Stimulated activated naive CD8-positive, alpha-beta T cell treated with anti-CD3 and anti-CD28 coated beads, Interleukin-15, Interleukin-2, amounts not matched to agents 100 ng/mL and 50 ng/mL, for 24 hours (primary cell): Measurements from ENCODE around the gene DOK3.

Source experiments
- H3K27ac Mint-ChIP-seq: one replicate; pipeline ENCODE4 v1.8.0; 2021; ENCODE audit warnings: mild to moderate bottlenecking, mixed read lengths
- H3K27me3 Mint-ChIP-seq: one replicate; pipeline ENCODE4 v1.8.0; 2021; ENCODE audit warnings: mixed read lengths
- H3K36me3 Mint-ChIP-seq: one replicate; pipeline ENCODE4 v1.8.0; 2021; ENCODE audit warnings: low read depth, mixed read lengths
- H3K4me1 Mint-ChIP-seq: one replicate; pipeline ENCODE4 v1.8.0; 2021; ENCODE audit warnings: low read depth, mixed read lengths
- H3K4me3 Mint-ChIP-seq: one replicate; pipeline ENCODE4 v1.8.0; 2021; ENCODE audit warnings: mild to moderate bottlenecking, mixed read lengths
- H3K9me3 Mint-ChIP-seq: one replicate; pipeline ENCODE4 v1.8.0; 2021; ENCODE audit warnings: mixed read lengths

DOK3 gene

DNA sequence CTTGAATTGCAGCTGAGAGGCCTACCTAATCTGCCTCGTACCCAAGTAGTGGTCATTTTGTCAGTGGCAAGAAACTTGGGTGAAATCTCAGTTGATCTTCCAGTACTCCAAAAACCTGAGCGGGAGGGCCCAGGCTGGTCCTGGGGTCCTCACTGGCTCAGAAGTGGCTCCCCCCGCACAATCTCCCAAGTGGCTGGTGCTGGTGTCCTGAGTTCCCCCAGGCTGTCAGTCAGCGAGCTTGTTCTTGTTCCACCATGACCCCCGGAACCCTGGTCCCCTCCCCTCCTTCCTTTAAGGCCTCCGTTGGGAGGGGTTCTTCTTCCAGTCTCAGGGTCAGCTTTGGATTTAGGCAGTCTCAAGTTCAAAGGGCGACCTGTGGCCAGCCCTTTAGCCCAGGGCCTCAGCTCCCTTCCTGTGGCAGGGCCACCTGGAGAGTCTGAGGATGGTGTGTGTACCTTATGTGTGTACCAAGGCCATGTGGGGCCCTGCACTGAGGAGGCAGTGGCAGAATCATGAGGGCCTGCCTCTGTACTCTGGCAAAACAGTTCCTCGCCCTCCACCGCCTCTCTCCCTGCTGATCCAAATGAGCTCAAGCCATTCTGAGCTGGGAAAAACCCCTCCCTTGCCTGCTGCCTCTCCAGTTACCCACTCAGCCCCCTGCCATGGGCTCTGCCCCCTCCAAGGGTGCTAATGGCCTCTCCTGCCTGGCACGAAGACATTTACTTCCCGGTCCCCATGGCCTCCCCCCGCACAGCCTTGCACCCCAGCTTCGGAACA, 31.7 kb downstream of the DOK3 start:
- no peak overlapping the region for H3K4me3 Mint-ChIP-seq
- no peaks in the 10 kb centered on the region for H3K27me3 Mint-ChIP-seq
- H3K27ac Mint-ChIP-seq, result peak overlapping the region; percentile 98
- no peaks in the 10 kb centered on the region for H3K36me3 Mint-ChIP-seq
- no peaks in the 10 kb centered on the region for H3K9me3 Mint-ChIP-seq
- H3K4me1 Mint-ChIP-seq, result peaks cover 59% of the 10 kb centered on the region

DNA sequence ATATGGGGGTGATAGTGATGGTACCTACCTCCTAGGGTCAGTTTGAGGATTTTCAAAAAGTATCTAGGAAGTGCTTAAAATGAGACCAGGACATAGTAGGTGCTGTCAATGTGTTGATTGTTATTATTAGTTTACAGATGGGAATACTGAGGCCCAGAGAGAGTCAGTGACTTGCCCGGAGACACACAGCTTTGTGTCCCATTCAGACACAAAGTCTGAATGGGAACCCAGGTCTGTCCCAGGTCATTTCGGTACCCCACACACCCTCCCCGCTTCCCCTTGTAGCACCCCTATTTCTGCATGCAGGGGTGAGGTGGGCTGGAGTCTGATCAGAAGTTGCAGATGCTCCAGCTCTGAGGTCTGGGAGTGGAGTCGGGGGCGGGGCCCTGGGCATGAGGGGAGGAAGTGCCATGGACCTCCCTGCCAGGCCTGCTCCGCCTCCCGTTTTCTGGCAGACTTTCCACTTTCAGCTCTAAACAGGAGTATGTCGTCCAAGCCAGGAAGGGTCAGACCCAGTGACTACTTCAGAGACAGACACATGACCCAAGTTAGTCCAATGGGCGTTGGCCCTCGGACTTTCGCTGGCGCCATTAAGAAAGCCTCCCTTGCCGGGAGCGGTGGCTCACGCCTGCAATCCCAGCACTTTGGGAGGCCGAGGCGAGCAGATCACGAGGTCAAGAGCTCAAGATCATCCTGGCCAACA, 32.9 kb downstream of the DOK3 start:
- H3K4me3 Mint-ChIP-seq, result peak overlapping the region; percentile 30
- H3K27ac Mint-ChIP-seq, result peak overlapping the region; percentile 78
- H3K9me3 Mint-ChIP-seq, result no peaks in the 10 kb centered on the region
- no peaks in the 10 kb centered on the region for H3K27me3 Mint-ChIP-seq
- no peaks in the 10 kb centered on the region for H3K36me3 Mint-ChIP-seq
- peaks cover 63% of the 10 kb centered on the region for H3K4me1 Mint-ChIP-seq

DNA sequence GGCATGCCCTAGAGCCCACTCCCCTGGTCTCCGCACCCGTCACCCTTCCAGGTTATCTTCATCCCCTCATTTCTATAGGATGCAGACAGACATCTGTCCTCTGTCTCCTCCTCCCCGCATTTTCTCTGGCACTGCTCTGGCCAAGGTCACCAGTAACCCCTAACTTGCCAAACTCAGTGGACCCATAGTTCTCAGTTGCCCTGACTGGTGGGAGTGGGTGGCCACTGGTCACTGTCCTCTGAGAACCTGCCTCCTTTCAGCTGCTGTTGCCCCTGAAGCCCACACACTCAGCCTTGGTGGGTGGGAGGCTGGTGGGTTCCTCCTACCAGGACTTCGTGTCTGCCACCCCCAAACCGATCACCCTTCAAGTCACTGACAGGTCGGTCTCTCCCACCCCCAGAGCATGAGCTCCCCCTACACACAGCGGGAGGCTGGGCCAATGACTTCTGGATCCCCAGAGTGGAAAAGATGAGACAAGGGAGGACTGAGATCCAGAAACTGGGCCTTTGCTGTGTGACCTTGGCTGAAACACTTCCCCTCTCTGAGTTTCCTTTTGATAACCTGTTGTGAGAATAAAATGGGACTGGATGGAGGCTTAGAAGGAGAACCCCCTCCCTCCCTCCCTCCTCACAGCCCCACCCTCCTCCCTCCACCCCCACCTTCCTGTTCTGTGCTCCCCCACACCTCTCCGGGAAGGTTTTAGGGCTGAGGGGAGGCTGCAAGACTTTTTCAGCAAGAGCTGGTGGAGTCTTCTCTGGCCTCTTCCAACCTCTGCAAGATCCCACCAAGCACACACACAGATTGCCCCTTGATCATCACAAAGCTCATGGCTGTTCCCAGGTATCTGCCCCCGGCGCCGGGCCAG, 33.8 kb downstream of the DOK3 start:
- peak overlapping the region; percentile 30 for H3K4me3 Mint-ChIP-seq
- peaks cover 72% of the 10 kb centered on the region for H3K4me1 Mint-ChIP-seq
- H3K27me3 Mint-ChIP-seq, result no peaks in the 10 kb centered on the region
- peak overlapping the region; percentile 78 for H3K27ac Mint-ChIP-seq
- no peaks in the 10 kb centered on the region for H3K36me3 Mint-ChIP-seq
- no peaks in the 10 kb centered on the region for H3K9me3 Mint-ChIP-seq

DNA sequence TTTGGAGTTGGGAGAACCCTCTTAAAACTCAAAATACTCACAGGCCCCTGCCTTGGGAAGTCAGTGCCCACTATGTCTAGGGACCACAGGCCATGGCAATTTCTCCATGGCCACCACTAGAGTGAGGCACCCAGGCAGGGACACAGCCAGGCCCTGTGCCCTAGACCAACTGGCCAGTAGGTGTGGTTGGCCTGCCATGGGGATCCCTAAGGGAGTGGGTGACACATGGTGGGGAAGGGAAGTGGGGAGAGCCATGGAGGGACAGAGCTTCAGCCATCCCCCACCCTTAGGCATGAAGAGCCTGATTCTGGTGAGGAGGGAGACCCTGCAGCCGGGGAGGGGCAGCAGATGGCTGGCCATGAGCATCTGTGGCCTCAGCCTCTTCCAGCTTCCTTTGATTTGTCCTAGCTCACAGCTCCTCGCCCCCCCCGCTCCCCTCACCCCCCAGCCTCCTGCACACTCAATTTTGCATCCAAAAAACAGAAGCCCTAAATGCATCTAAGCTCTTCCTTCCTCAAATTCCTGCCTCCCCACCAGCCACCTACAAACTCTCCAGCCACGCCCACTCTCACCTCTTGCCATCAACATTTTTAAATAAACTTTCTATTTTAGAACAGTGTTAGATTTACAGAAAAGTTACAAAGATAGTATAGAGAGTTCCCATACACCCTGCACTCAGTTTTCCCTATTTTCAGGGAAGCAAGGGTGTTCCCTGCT, 34.6 kb downstream of the DOK3 start:
- Mint-ChIP-seq H3K27ac (peak overlapping the region; percentile 80), H3K27me3 (no peaks in the 10 kb centered on the region), H3K4me1 (peaks cover 76% of the 10 kb centered on the region), H3K36me3 (no peaks in the 10 kb centered on the region), H3K9me3 (no peaks in the 10 kb centered on the region), H3K4me3 (peak overlapping the region; percentile 75)

DNA sequence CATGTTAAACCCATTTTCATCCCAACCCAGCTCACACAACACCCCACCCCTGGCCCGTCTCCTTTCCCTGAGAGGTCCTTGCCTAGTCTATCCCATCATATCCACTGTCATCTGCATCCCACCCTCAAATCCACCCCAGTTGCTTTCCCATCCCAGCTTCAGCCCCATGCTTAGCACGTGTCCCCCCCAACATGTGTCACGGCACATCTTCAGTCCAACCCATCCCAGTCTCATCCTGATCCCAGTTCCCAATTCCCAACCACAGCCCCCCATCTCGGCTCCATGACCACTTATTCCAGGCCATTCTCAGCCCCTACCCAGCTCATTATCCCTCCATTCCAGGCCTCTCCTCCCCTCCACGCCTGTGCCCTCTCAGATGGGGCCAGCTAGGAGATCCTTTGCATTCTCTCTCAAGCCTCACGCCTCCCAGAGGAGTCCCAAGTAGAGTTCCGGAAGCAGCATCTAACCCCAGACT, 35.6 kb downstream of the DOK3 start:
- H3K4me1 Mint-ChIP-seq, result peaks cover 66% of the 10 kb centered on the region
- no peaks in the 10 kb centered on the region for H3K9me3 Mint-ChIP-seq
- peak overlapping the region; percentile 75 for H3K4me3 Mint-ChIP-seq
- peak overlapping the region; percentile 80 for H3K27ac Mint-ChIP-seq
- H3K36me3 Mint-ChIP-seq, result no peaks in the 10 kb centered on the region
- H3K27me3 Mint-ChIP-seq, result no peaks in the 10 kb centered on the region

DNA sequence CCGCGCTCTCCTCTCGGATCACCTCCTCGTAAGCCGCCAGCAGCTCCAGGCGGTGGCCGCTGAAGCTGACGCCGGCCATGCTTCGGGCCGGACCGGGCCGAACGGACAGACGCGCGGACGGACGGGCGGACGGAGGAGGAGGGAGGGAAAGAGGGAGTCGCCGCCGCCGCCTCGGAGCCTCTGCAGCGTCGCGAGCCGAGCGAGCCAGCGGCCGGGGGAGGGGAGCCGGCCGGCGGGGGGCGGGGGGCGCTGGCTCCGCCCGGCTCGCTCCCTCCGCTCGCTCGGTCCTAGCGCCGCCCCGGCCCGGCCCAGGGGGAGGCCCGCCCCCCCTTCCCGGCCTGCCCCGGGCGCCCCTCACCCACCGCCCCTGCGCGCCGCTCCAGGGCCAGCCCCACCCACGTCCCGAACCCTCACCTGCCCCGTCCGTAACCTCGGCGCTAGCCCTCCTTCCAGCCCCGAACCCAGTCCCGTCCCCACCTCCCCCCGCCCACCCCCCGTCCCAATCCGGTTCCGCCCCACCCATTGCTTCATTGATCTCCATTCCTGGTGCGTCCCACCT, 36.1 kb downstream of the DOK3 start, which contains the start of gene DBN1:
Gene DBN1, minus strand, starts transcription at position 192 of the 559 bp plus-strand sequence. Its CDS starts 113 bp downstream, at position 79.
- Mint-ChIP-seq H3K4me3 (peak within 1 kb of the TSS; percentile 83), H3K9me3 (no peaks in the 10 kb centered on the region), H3K36me3 (peaks cover under 1% of the 10 kb centered on the region), H3K4me1 (peaks cover 61% of the 10 kb centered on the region), H3K27ac (peak within 1 kb of the TSS; percentile 80), H3K27me3 (no peaks in the 10 kb centered on the region)

DNA sequence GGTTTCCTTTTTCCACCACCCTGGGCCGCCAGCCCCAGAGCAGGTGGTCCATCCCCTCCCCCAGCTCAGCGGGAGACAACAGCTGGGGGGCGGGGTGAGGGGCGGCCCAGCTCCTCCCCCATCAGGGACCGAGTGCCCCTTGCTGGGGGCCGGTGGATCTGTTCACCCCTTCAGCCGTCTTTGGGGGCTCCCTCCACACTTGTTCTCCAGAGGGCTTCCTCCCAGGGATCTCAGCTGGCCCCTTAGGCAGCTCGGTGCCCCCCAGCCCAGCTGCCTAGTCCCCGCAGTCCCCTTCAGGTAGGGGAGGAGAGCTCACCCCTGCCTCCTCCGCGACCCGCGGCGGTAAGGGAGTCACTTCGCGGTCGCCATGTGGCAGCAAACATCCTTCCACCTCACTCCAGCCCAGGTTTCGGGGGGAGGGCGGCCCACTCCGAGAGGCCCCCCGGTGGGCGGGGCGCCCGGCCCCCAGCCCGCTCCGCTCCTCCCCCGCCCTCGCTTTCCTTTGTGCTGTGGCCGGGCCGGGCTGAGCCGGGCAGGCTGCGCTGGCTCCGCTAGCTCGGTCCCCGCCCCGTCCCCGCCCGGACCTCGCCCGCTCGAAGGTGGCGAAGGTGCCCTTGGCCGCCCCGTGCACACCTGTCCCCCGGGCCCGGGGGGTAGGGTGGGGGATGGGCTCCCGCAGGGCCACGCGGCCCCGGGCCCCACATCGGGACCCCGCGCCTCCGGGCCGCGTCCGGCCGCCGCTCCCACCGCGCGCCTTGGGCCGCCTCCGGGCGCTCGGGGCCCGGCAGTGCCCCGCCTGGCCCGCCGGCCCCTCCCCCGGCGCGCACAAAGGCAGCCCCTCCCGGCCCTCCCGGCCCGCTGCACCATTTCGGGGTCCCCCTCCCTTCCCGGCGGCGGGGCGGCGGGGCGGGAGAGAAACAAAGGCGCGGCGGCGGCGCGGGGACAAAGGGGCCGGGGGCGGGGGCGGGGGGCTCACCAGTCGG, 36.9 kb downstream of the DOK3 start:
- Mint-ChIP-seq H3K4me1 (peaks cover 54% of the 10 kb centered on the region), H3K4me3 (peak overlapping the region; percentile 83), H3K27me3 (no peaks in the 10 kb centered on the region), H3K9me3 (no peaks in the 10 kb centered on the region), H3K27ac (peak overlapping the region; percentile 76), H3K36me3 (peaks cover 5% of the 10 kb centered on the region)

DNA sequence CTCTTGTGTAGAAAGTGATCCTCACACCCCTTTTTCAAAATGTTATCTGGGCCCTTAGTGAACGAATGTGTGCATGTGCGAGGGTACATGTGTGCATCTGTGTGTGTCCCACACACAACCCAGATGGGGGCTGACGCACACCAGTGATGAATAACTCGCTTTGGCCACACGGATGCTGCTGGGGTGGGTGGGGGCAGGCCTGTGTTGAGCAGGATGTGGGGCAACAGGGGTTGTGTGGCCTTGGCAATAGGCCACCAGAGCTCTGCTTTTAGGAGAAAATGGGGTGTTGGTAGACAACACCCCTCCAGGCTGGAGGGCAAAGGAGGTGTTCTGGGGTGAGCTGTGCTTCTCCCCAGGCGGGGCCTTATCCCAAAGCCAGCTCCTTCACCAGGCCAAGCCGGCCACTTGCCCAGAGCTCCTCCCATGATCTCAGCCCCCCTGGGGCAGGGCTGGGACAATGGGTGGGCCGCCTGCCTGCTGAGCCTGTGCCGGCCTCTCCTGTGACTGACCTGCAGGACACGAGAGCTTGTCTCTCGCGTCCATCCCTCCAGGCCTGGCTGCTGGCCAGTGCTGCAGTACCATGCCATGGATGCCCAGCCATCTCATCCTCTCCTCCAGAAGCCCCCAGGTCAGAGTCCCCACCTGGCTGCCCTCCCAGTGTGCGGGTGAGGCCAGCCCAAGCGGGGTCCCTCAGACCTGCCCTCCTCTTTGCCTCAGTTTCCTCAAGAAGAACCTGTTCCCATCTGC, 37.8 kb downstream of the DOK3 start:
- Mint-ChIP-seq H3K4me3 (peak overlapping the region; percentile 83), H3K9me3 (no peaks in the 10 kb centered on the region), H3K27ac (peak overlapping the region; percentile 81), H3K36me3 (peaks cover 13% of the 10 kb centered on the region), H3K27me3 (no peaks in the 10 kb centered on the region), H3K4me1 (peaks cover 49% of the 10 kb centered on the region)

DNA sequence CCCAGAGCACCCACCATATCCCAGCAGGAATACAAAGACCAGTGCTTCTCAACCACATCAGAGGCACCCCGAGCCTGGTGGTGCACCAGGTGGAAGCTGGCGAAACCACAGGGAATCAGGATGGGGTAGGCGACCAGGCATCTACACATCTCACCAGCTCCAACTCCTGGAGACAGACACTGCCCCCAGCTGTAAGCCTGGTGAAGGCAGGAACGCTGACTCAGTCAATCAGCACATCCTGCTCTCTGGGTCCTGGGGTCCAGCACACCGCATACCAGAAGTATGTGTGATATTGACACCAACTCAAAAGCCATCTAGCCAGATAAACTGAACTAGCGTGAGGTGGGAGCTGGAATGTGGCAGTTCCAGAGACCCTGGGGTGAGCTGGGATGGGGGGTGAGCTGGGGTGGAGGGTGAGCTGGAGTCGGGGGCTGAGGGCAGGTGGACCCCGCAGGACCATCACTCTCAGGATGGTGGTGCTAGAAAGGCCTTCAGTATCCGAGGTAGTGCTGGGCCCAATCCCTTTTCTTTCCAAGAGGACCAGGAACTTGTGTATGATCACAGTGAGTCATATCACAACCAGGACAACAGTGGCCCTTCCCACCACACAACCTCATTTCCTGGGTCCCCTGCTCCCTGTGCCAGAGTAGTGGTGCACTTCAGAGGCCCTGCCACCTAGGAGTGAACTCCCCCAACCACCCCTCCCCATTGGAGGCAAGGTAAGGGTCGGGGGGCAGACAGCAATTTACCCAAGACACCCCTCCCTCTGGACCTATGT, 38.7 kb downstream of the DOK3 start:
- H3K9me3 Mint-ChIP-seq, result no peaks in the 10 kb centered on the region
- peaks cover 41% of the 10 kb centered on the region for H3K4me1 Mint-ChIP-seq
- peak overlapping the region; percentile 81 for H3K27ac Mint-ChIP-seq
- H3K27me3 Mint-ChIP-seq, result no peaks in the 10 kb centered on the region
- peaks cover 16% of the 10 kb centered on the region for H3K36me3 Mint-ChIP-seq
- peak overlapping the region; percentile 83 for H3K4me3 Mint-ChIP-seq

DNA sequence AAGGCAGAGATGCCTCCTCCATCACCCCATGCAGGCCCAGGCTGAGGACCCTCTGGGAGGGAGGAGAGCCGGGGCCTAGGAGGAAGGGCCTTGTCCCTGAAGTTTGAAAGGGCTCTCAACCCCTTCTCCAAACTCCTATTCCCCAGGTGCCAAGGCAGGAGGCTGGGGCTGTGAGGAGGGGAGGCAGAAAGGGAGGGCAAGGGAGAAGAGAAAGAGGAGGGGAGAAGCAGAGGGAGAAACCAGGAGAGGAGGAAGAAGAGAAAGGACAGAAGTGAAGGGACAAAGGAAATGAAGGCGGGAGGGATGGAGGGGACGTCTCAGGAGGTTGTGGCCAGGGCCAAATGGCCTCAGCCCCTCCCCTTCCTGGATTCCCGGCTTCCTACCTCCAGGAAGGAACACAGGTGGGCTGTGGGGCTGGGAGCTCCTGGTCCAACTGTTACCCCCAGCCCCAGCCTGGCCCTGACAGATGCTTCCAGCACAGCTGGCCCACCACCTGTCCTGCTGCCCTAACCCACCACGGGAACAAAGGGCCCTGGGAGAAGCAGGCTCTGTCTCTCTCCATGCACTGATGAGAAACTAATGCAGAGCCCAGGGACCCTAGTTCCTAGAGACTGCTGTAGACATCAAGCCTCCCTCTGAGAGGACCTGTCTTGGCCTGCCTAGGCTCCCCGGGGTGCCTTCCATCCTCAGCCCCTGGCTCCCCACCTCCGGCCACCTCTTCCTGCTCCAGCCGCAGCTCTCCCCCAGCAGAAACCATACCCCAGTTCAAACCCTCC, 39.7 kb downstream of the DOK3 start:
- Mint-ChIP-seq H3K36me3 (peaks cover 26% of the 10 kb centered on the region), H3K27ac (peak overlapping the region; percentile 49), H3K9me3 (no peaks in the 10 kb centered on the region), H3K4me1 (peaks cover 31% of the 10 kb centered on the region), H3K4me3 (no peak overlapping the region), H3K27me3 (no peaks in the 10 kb centered on the region)
